GM20431 (cell line): ENCODE data around the gene PXYLP1.
"Not testable (repeated sequence)": the region's sequence is repeated elsewhere in the genome, so short reads cannot be mapped to it uniquely, and the experiment has no call there.

Experiments
- in situ Hi-C: fragments of 300-500 bp; cut with MseI, MboI; formaldehyde crosslinking; loops from one replicate; pipeline ENCODE4 v1.15.0; 2020; ENCODE audit warnings: low sequenced_read_pairs; ENCODE audit not compliant: unreplicated experiment

PXYLP1 gene, protein sequence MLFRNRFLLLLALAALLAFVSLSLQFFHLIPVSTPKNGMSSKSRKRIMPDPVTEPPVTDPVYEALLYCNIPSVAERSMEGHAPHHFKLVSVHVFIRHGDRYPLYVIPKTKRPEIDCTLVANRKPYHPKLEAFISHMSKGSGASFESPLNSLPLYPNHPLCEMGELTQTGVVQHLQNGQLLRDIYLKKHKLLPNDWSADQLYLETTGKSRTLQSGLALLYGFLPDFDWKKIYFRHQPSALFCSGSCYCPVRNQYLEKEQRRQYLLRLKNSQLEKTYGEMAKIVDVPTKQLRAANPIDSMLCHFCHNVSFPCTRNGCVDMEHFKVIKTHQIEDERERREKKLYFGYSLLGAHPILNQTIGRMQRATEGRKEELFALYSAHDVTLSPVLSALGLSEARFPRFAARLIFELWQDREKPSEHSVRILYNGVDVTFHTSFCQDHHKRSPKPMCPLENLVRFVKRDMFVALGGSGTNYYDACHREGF

DNA sequence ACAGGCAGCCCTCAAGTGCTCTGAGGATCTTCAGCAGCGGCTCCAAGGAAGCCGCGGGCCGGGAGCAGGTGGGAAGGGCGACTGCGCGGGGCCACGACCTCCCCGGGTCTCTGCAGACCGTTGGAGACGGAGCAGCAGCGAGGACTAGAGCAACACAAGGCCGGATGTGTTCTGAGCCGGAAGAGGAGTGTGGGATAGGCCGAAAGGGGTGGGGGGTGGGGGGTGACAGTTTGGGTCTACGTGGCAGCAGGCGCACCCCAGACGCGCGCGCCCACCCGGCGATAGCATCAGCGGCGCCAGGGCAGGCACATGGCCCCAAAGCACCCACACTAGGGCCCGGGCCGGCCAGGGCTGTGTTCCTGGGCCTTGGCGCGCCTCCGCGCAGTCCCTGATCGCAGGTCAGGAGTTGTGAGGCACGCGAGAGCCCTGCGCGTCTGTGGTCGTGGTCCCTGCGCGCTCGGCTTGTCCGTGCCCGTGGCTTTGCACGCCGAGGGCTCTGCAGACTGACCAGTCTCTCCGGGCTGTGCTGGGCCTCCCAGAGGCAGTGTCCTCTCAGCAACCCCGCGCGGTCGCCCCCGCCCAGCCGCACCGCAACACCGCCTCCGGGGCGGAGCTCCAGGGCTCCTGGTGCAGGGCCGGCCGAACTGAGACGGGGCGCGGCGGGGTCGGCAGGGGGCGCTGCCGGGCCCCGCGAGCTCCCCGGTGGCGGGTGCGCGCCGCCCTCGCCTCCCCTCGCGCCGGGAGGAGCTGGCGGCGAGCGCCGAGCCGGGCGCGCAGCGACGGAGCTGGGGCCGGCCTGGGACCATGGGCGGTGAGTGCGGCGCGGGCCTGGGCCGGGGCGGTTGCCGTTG, at the start of gene PXYLP1:
PXYLP1 (plus strand) TSS at position 725 of the 851 bp plus-strand sequence. CDS start 28,351 bp downstream, outside the sequence.
- in situ Hi-C loops = no loop called here

DNA sequence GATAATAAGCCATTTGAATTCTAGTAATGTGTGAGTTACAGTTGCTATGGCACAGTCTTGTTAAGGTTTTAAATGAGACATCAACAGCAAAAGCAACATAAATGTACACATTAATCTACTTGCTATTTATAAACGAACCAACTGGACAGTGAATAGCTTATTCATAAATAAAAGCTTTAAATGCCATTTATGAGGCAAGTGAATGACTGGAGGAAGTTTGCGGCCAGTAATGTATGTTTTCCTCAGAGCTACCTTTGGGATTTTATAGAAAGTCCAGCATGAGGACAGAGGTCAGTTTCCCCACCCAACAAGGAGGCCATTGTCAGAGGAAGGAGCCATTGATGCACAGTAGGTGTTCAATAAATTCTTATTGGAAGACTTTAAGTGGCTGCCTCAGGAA, 48.0 kb upstream of the PXYLP1 start:
- in situ Hi-C loops = loop anchor here (25.0 kb wide), 1 partner anchor 171 kb away; no protein-coding TSS in a partner anchor

DNA sequence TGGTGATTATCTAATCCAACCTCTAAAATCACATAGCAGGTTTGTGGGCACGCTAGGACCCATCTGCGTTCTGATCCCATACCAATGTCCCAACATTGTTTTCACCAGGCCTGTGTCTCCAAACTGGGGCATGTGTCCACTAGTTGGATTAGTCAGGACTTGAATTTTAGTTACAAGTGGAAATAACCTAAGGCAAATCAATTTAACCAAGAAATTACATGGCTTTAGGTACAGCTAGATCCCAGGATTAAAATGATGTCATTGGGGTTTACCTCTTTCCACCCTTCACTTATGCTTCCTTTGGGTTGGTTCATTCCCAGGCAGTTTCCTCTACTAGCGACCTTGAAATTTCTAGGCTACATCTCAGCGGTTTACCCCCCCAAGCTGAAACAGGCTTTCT, 47.2 kb upstream of the PXYLP1 start:
- in situ Hi-C loops = loop anchor here (25.0 kb wide), 1 partner anchor 172 kb away; no protein-coding TSS in a partner anchor

DNA sequence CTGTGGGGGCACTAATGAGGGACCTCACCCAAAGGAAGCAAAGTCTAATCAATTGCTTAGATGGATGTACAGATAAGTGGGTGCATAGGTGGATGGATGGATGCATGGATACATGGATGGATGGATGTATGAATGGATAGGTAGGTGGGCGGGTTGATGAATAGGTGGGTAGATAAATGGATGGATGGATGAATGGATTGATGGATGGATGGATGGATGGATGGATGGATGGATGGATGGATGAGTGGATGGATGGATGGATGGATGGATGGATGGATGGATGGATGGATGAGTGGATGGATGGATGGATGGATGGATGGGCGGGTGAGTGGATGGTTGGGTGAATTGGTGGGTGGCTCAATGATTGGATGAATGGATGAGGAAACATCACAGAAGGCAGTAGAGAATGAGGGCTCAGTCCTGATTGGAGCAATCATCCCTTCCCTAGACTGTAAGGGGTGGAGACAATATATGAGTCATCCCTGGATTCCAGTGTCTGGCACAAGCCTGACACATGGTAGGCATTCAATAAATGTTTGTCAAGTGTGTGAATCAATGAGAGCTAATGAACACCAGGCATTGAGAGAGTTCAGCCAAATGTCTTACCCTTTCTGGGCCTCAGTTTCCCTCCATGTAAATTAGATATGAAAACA, 40.4 kb upstream of the PXYLP1 start:
- in situ Hi-C loops = loop anchor here (25.0 kb wide), 1 partner anchor 179 kb away; no protein-coding TSS in a partner anchor

DNA sequence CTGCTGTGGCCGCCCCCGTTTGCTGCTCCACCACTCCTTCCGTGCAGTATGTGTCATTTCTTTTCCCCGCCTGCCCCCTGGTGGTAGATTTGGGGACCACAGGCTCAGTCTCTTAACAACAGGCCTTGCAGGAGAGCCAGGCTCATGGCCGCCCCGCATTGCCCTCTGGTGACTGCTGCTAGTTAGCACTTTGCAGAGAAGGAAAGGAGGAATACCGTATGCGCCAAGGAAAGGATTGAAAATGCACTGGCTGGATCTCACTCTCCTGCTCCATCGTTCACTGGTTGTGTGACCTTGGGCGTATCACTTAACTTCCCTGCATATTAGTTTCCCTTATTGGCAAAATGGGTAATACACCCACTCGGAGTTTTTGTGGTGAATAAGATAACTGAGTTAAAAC, 39.3 kb upstream of the PXYLP1 start:
- in situ Hi-C loops = loop anchor here (25.0 kb wide), 1 partner anchor 180 kb away; no protein-coding TSS in a partner anchor

DNA sequence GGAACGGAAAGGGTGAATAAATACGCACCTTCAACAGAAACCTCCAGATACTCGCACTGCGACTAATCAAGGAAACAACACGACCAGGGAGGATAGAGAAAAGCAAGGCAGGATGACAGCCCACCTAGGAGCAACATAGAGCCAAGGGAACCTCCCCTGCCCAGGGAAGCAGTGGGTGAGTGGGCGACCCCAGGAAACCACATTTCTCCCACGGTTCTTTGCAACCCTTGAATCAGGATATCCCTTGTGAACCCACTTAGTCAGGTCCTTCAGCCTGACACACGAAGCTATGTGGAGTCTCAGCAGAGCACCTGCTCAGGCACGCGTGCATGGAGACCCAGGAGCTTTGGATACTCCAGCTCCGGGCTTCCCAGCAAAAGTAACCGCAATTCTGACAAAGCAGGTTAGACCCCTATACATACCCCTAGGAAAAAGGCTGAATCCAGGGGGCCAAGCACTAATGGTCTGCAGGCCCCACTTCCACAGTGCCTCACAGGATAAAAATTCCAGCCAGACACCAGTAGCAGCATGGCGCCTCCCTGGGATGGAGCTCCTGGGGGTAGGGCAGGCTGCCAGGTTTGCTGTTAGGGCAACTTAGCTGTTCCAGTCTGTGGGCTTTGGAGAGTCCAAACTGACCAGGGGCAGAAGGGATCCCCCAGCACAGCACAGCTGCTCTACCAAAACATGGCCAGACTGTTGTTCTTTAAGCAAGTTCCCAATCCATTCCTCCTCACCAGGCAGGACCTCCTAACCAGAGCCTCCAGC, 38.4 kb upstream of the PXYLP1 start:
- in situ Hi-C loops = loop anchor here (25.0 kb wide), 1 partner anchor 181 kb away; no protein-coding TSS in a partner anchor

GRCh38 chr3:141201122-141201521, 30.5 kb upstream of the PXYLP1 start:
- in situ Hi-C loops = no loop called here

- in situ Hi-C loops = no loop called here
These were observed 28.9 kb upstream of the PXYLP1 start for GRCh38 chr3:141202682-141203081.

DNA sequence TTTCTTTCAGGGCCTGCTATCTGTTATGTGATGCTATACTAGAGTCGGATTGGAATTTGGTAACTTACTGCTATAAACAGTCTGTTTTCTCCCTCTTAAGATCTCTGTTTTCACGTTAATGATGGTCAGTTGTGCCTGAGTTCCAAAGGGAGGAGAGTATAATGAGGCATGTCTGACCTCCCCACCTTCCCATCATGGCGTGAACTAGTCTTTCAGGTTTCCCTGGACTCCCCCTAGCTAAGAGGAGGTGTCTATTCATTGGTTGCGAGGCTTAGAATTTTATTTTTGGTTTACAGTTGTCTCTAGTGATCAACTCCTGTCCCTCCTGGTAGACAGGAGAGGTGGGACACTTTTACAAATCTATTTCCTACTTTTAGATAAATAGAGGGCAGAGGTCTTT, 27.8 kb upstream of the PXYLP1 start:
- in situ Hi-C loops = no loop called here

DNA sequence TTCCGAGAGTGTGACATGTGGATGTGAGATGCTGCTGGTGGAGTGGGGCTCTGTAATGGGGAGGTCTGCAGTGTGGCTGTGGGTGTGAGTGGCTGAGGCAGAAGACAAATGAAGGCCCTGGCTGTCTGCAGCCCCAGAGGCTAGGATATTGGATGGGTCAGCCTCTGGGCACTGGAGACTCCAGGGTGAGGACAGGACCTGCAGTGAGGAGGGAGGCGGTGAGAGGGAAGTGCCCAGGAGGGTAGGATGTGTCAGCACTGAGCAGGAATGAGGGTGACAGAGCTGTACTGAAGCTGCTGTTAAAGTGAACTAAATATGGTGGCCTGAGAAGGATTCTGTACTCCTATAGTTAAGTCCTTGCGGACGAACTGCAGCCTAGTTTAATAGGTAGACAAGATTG, 27.3 kb upstream of the PXYLP1 start:
- in situ Hi-C loops = no loop called here

DNA sequence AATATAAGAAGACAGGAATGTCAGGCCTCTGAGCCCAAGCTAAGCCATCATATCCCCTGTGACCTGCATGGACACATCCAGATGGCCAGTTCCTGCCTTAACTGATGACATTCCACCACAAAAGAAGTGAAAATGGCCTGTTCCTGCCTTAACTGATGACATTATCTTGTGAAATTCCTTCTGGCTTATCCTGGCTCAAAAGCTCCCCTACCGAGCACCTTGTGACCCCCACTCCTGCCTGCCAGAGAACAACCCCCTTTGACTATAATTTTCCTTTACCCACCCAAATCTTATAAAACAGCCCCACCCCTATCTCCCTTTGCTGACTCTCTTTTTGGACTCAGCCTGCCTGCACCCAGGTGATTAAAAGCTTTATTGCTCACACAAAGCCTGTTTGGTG, 20.3 kb upstream of the PXYLP1 start:
- in situ Hi-C loops = not testable (repeated sequence)

DNA sequence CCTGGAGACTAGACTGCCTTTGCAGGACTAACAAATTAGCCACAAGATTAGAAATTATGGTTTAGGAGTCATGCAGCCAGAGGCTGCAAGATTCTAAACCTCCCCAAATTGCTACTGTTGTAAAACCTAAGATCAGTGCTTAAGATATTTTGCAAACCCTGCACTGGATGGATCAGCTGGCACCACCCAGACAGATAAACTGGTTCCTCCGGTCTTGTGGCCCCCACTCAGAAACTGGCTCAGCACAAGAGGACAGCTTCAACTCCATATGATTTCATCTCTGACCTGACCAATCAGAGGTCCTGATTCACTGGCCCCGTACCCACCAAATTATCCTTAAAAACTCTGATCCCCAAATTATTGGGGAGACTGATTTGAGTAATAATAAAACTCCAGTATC, 19.5 kb upstream of the PXYLP1 start:
- in situ Hi-C loops = no loop called here

GRCh38 chr3:141212555-141212954, 19.1 kb upstream of the PXYLP1 start:
- in situ Hi-C loops = no loop called here

DNA sequence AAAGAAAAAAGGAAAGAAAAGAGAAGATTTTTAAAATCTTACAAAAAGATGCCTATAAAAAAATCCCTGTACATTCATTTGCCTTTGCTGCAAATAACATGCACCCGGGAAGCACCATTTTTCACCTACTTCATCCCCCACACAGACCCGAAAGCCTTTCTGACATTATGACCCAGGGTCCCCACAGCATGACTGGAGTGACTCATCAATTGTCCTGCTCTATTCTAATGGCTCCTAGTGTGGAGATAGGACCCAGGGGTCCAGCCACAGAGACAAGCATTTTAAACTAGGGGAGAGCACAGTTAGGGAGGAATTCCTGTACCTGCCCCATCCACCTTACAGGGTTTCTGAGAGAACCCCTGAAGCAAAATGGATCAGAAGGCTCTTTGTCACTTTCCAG, 14.7 kb upstream of the PXYLP1 start:
- in situ Hi-C loops = no loop called here

GRCh38 chr3:141217389-141217788, 14.2 kb upstream of the PXYLP1 start:
- in situ Hi-C loops = no loop called here

DNA sequence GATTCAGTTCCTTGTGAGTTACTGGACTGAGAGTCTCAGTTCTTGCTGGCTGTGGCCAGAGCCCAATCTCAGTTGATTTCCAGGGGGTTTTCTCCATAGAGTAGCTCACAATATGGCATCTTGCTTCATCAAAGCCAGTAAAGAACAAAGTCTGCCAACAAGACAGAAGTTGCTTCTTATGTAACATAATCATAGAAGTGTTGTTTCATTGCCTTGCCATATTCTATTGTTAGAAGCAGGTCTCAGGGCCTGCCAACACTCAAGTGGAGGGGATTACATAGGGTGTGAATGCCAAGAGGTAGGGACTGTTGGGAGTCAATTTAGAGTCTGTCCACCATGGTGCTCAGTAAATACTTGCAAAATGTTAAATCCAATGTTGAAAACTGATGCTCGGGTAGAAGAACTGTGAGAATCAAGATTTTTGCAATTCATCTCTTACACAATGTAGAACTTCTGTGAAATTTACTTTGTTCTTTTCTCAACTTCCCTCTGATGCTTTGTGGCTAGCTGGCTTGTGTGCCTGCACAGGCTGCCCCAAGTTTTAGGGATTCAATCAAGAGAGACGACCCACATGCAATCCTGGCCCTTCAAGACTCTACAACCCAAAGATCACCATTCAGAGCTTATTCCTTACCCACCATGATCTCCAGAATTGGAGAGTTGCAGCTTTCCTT, 13.3 kb upstream of the PXYLP1 start:
- in situ Hi-C loops = no loop called here

DNA sequence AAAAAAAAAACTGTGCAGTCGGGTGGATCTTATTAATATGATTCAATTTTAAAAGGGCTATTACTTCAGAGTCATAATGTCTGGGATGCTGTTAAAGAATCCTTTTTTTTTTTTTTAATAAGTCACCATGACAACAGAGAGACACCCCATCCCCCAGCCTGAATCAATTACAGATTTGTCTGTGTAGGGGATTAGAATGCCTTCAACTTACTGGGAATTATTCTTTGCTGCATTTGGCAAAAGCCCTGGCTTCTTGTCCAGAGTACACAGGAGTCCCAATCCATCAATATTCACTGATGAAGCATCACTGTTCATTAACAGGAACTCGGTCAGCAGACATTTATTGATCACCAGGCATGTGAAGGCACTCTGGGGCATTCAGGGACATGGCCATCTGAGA, 12.7 kb upstream of the PXYLP1 start:
- in situ Hi-C loops = no loop called here

DNA sequence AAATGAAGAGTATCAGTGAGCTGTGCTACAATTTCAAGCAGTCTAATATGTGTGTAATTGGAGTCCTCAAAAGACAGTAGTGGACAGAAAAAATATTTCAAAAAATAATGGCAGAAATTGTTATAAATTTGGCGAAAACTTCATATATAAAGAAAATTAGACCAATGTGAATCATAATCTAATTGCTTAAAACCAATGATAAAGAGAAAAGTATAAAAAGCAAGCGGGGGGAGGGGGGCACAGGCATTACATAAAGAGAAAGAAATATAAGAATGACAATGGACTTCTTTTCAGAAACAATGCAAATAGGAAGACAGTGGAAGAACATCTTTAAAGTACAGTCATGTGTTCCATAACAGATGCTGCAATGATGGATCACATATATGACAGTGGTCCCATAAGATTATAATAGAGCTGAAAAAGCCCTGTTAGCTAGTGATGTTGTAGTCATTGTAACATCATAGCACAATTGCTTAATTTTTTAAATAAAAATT, 7.9 kb upstream of the PXYLP1 start:
- in situ Hi-C loops = no loop called here

- in situ Hi-C loops = no loop called here
These were observed 5.7 kb upstream of the PXYLP1 start for GRCh38 chr3:141225939-141226338.
